ENCODE results near the gene ABCC4. TPM values are rescaled to one million over a fixed set of nuclear protein-coding genes. Genes with fewer than 3 reads are reported as not detected.

ABCC4 gene
- total RNA-seq, 2 donors from 2014 or later: 2.8 to 12.2 TPM

- ATAC-seq (ENCODE audit: insufficient number of reproducible peaks, low FRiP score, low read depth): no peak
These were observed 261.8 kb downstream of the ABCC4 start for GRCh38 chr13:95039415-95039814.

DNA sequence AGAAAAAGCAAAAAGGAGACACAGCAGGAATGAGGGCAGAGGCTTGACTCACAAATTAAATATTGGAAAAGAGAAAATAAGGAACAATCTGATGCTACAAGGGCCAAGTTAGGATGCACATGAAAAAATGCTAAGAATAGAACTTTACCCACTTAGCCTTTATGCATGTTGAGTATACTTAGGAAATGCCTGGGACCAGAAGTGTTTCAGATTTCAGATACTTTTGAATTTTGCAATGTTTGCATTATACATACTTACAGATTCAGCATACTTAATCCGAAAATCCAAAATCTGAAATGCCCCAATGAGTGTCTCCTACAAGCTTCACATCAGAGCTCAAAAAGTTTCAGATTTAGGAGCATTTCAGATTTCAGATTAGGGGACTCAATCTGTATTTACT lies 262.3 kb downstream of the ABCC4 start:
- Histone ChIP-seq H3K9me3 (no peaks in the 10 kb centered on the region), H3K36me3 (peaks cover 3% of the 10 kb centered on the region), H3K27me3 (replicated peaks; ENCODE audit: insufficient read depth) (no peaks in the 10 kb centered on the region), H3K4me1 (ENCODE audit: control insufficient read depth in 1 of 2, low read depth in 2 of 2) (no peaks in the 10 kb centered on the region), H3K27ac (no peak overlapping the region), H3K4me3 (no peak overlapping the region)
- TF ChIP-seq CTCF (IDR thresholded peaks at IDR 0.05): no peak
- DNase-seq (ENCODE audit: low spot score) (no peak), ATAC-seq (ENCODE audit: insufficient number of reproducible peaks, low FRiP score, low read depth) (no peak)

More at GRCh38 chr13:95039415-95039814, 261.8 kb downstream of the ABCC4 start:
- no peaks in the 10 kb centered on the region for H3K4me1 ChIP-seq (ENCODE audit: control insufficient read depth in 1 of 2, low read depth in 2 of 2)
- no peak overlapping the region for H3K4me3 ChIP-seq
- peaks cover 3% of the 10 kb centered on the region for H3K36me3 ChIP-seq
- no peaks in the 10 kb centered on the region for H3K9me3 ChIP-seq
- H3K27ac ChIP-seq: no peak overlapping the region
- DNase-seq (ENCODE audit: low spot score): no peak
- no peaks in the 10 kb centered on the region for H3K27me3 ChIP-seq (replicated peaks; ENCODE audit: insufficient read depth)
- no peak for TF ChIP-seq CTCF (IDR thresholded peaks at IDR 0.05)

GRCh38 chr13:95035311-95036109 lies 265.7 kb downstream of the ABCC4 start:
- H3K4me3 ChIP-seq: no peak overlapping the region
- H3K27ac ChIP-seq: no peak overlapping the region
- DNase-seq (ENCODE audit: low spot score) (no peak), ATAC-seq (ENCODE audit: insufficient number of reproducible peaks, low FRiP score, low read depth) (no peak)
- no peaks in the 10 kb centered on the region for H3K4me1 ChIP-seq (ENCODE audit: control insufficient read depth in 1 of 2, low read depth in 2 of 2)
- no peaks in the 10 kb centered on the region for H3K9me3 ChIP-seq
- no peaks in the 10 kb centered on the region for H3K36me3 ChIP-seq
- no peak for TF ChIP-seq CTCF (IDR thresholded peaks at IDR 0.05)
- no peaks in the 10 kb centered on the region for H3K27me3 ChIP-seq (replicated peaks; ENCODE audit: insufficient read depth)

- Histone ChIP-seq H3K4me3 (no peak overlapping the region), H3K27ac (no peak overlapping the region), H3K36me3 (no peaks in the 10 kb centered on the region), H3K9me3 (no peaks in the 10 kb centered on the region), H3K4me1 (ENCODE audit: control insufficient read depth in 1 of 2, low read depth in 2 of 2) (no peaks in the 10 kb centered on the region), H3K27me3 (replicated peaks; ENCODE audit: insufficient read depth) (no peaks in the 10 kb centered on the region)
- TF ChIP-seq CTCF (IDR thresholded peaks at IDR 0.05): no peak
- ATAC-seq (ENCODE audit: insufficient number of reproducible peaks, low FRiP score, low read depth) (no peak), DNase-seq (ENCODE audit: low spot score) (no peak)
These were observed 267.4 kb downstream of the ABCC4 start for GRCh38 chr13:95033890-95034289.

GRCh38 chr13:95032121-95032520 lies 269.1 kb downstream of the ABCC4 start:
- TF ChIP-seq CTCF (IDR thresholded peaks at IDR 0.05): no peak
- DNase-seq (ENCODE audit: low spot score): no peak
- ATAC-seq (ENCODE audit: insufficient number of reproducible peaks, low FRiP score, low read depth): no peak
- H3K4me3 ChIP-seq: no peak overlapping the region
- no peaks in the 10 kb centered on the region for H3K4me1 ChIP-seq (ENCODE audit: control insufficient read depth in 1 of 2, low read depth in 2 of 2)
- no peaks in the 10 kb centered on the region for H3K36me3 ChIP-seq
- H3K9me3 ChIP-seq: no peaks in the 10 kb centered on the region
- H3K27ac ChIP-seq: no peak overlapping the region
- no peaks in the 10 kb centered on the region for H3K27me3 ChIP-seq (replicated peaks; ENCODE audit: insufficient read depth)

Data from thoracic aorta (tissue), 2 donors.